ENCODE data around the gene USP25.

GRCh38 chr21:15771311-15771710, 41.5 kb downstream of the USP25 start:
- TF ChIP-seq, protein P1, sequence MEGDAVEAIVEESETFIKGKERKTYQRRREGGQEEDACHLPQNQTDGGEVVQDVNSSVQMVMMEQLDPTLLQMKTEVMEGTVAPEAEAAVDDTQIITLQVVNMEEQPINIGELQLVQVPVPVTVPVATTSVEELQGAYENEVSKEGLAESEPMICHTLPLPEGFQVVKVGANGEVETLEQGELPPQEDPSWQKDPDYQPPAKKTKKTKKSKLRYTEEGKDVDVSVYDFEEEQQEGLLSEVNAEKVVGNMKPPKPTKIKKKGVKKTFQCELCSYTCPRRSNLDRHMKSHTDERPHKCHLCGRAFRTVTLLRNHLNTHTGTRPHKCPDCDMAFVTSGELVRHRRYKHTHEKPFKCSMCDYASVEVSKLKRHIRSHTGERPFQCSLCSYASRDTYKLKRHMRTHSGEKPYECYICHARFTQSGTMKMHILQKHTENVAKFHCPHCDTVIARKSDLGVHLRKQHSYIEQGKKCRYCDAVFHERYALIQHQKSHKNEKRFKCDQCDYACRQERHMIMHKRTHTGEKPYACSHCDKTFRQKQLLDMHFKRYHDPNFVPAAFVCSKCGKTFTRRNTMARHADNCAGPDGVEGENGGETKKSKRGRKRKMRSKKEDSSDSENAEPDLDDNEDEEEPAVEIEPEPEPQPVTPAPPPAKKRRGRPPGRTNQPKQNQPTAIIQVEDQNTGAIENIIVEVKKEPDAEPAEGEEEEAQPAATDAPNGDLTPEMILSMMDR (IDR thresholded peaks at IDR 0.05), result no peak
- TF ChIP-seq EP300 (IDR thresholded peaks at IDR 0.05) (no peak), POLR2A (IDR thresholded peaks at IDR 0.05) (no peak), POLR2AphosphoS5 (IDR thresholded peaks at IDR 0.05) (no peak)
